Right lobe of liver (tissue), 6 donors: ENCODE results near the gene FARS2. TPM values are rescaled to one million over a fixed set of nuclear protein-coding genes. Genes with fewer than 3 reads are reported as not detected.

Experiments
- ATAC-seq, 4 donors: fragments of 200-7000 bp; cut with Tn5 transposase; one replicate each; pipeline ENCODE4 v1.9.1; 2020; ENCODE audit warnings: mild to moderate bottlenecking in 4 of 4, moderate library complexity in 4 of 4
- DNase-seq, 3 donors: peaks; one replicate each; pipeline ENCODE4 v3.0.0-alpha.2; 2020
- H3K27ac ChIP-seq, 3 donors: fragments of 200-600 bp; one replicate each; pipeline ENCODE4 v1.8.0; 2022
- H3K27me3 ChIP-seq, 2 donors: fragments of 200-600 bp; one replicate each; pipeline ENCODE4 v1.8.0; 2022
- H3K36me3 ChIP-seq, 4 donors: fragments of 200-600 bp; sonication (generic) in 1 of 4; one replicate each; pipeline versions ENCODE4 v1.5.1 to v1.8.0; 2017 to 2022; ENCODE audit warnings: control low read depth in 1 of 4
- H3K4me1 ChIP-seq, 4 donors: fragments of 200-600 bp; sonication (generic) in 1 of 4; one replicate each; pipeline versions ENCODE4 v1.5.1 to v1.8.0; 2017 to 2022; ENCODE audit warnings: control low read depth in 1 of 4
- H3K4me3 ChIP-seq, 3 donors: fragments of 200-600 bp; one replicate each; pipeline ENCODE4 v1.8.0; 2022
- H3K9me3 ChIP-seq, 4 donors: fragments of 200-600 bp; sonication (generic) in 1 of 4; one replicate each; pipeline versions ENCODE4 v1.5.1 to v1.8.0; 2017 to 2022; ENCODE audit warnings: control low read depth in 1 of 4
- CTCF ChIP-seq, 4 donors: fragments of 200-600 bp in 3 of 4; fragments of 450-650 bp in 1 of 4; IDR thresholded peaks; one replicate each; pipeline versions ENCODE4 v1.5.1 to v1.8.0; 2016 to 2022; ENCODE audit warnings: antibody characterized with exemption in 4 of 4, mild to moderate bottlenecking in 2 of 4
- POLR2A ChIP-seq: fragments of 450-650 bp; IDR thresholded peaks from one replicate; pipeline ENCODE4 v1.6.1; 2017; ENCODE audit warnings: antibody characterized with exemption, mild to moderate bottlenecking
- WGBS: methylation state at CpG from one replicate; pipeline ENCODE4 v1.1.6; 2018; ENCODE audit warnings: low coverage, low lambda C conversion rate; ENCODE audit not compliant: insufficient coverage; ENCODE audit errors: missing lambda C conversion rate; 5-methylcytosine and 5-hydroxymethylcytosine counted together
- intact Hi-C, 2 donors: fragments of 100-400 bp; cut with DNase I; formaldehyde crosslinking; loops; one replicate each; pipeline versions ENCODE4 v1.11.2 to v1.14.1; 2022
- total RNA-seq, 6 experiments: library from RNA; depleted of rRNA in 2 of 6; stranded (reverse); fragments of >200 nt in 2 of 6; fragmentation: NEBNext Ultra II Directional in 3 of 6; extraction: Animal tissue kit (Norgen Biotek cat#: 25700) in 3 of 6; gene quantifications; one replicate each; pipeline versions ENCODE4 v1.1.0 to v1.2.4, GENCODE V29; 2016 to 2023
- donor health status: DM: no; HTN: yes; CAD: no.
- donor health status: DM: no; HTN: no; CAD: no.
- donor health status: DM: no; HTN: no; CAD: no.
- donor health status: DM: no; HTN: yes; CAD: no.
- donor health status: DM: no; HTN: yes; CAD: no.

Gene FARS2
- total RNA-seq, 6 experiments from 2014 or later: 7.2 to 12.9 (median 11.7) TPM

GRCh38 chr6:5345324-5345723, 84.0 kb downstream of the FARS2 start:
- no peak for ATAC-seq
- Histone ChIP-seq H3K36me3 (no peaks in the 10 kb centered on the region), H3K4me1 (no peaks in the 10 kb centered on the region), H3K27me3 (no peaks in the 10 kb centered on the region), H3K27ac (no peak overlapping the region), H3K9me3 (no peaks in the 10 kb centered on the region), H3K4me3 (no peak overlapping the region)
- WGBS: 91% methylated on average over 6 of the region's 6 CpGs
- no peak for DNase-seq
- intact Hi-C loops: no loop called here
- no peak for TF ChIP-seq POLR2A
- no peak for TF ChIP-seq CTCF (IDR thresholded peaks at IDR 0.05)

GRCh38 chr6:5351552-5352210, 90.4 kb downstream of the FARS2 start:
- 93% methylated on average over 6 of the region's 6 CpGs for WGBS
- Histone ChIP-seq H3K36me3 (no peaks in the 10 kb centered on the region), H3K4me1 (no peaks in the 10 kb centered on the region), H3K27me3 (no peaks in the 10 kb centered on the region), H3K27ac (no peak overlapping the region), H3K4me3 (no peak overlapping the region), H3K9me3 (no peaks in the 10 kb centered on the region)
- ATAC-seq (no peak), DNase-seq (no peak)
- TF ChIP-seq POLR2A (no peak), CTCF (IDR thresholded peaks at IDR 0.05) (no peak)
- intact Hi-C loops: no loop called here

- ATAC-seq: no peak
- no peak for DNase-seq
- no peaks in the 10 kb centered on the region for H3K9me3 ChIP-seq
- H3K36me3 ChIP-seq: no peaks in the 10 kb centered on the region
- intact Hi-C loops: no loop called here
- no peak for TF ChIP-seq CTCF (IDR thresholded peaks at IDR 0.05)
- TF ChIP-seq POLR2A: no peak
- WGBS: 86% methylated on average over 1 of the region's 1 CpG
- no peak overlapping the region for H3K4me3 ChIP-seq
- no peak overlapping the region for H3K27ac ChIP-seq
- H3K4me1 ChIP-seq: no peaks in the 10 kb centered on the region
- no peaks in the 10 kb centered on the region for H3K27me3 ChIP-seq
Observed at GRCh38 chr6:5353971-5354370, 92.7 kb downstream of the FARS2 start.

- intact Hi-C loops: no loop called here
- DNase-seq: no peak
- ATAC-seq: no peak
- H3K27ac ChIP-seq: no peak overlapping the region
- no peaks in the 10 kb centered on the region for H3K9me3 ChIP-seq
- no peaks in the 10 kb centered on the region for H3K27me3 ChIP-seq
- H3K4me1 ChIP-seq: no peaks in the 10 kb centered on the region
- WGBS: 93% methylated on average over 1 of the region's 1 CpG
- no peak for TF ChIP-seq POLR2A
- no peak for TF ChIP-seq CTCF (IDR thresholded peaks at IDR 0.05)
- H3K4me3 ChIP-seq: no peak overlapping the region
- no peaks in the 10 kb centered on the region for H3K36me3 ChIP-seq
Observed at GRCh38 chr6:5357486-5357885, 96.2 kb downstream of the FARS2 start.

GRCh38 chr6:5359417-5359816, 98.1 kb downstream of the FARS2 start:
- no peak for ATAC-seq
- H3K4me3 ChIP-seq: no peak overlapping the region
- intact Hi-C loops: no loop called here
- WGBS: 83% methylated on average over 2 of the region's 2 CpGs
- no peaks in the 10 kb centered on the region for H3K9me3 ChIP-seq
- no peaks in the 10 kb centered on the region for H3K4me1 ChIP-seq
- DNase-seq: no peak
- no peaks in the 10 kb centered on the region for H3K36me3 ChIP-seq
- no peaks in the 10 kb centered on the region for H3K27me3 ChIP-seq
- no peak overlapping the region for H3K27ac ChIP-seq
- TF ChIP-seq CTCF (IDR thresholded peaks at IDR 0.05) (no peak), POLR2A (no peak)
